CD4-positive, alpha-beta T cell treated with Interleukin-15 for 1 hour (primary cell): ENCODE data around the gene RAD51B.
"Not testable (repeated sequence)": the region's sequence is repeated elsewhere in the genome, so short reads cannot be mapped to it uniquely, and the experiment has no call there.

Experiments used
- DNase-seq: peaks from one replicate; pipeline ENCODE4 v3.0.0-alpha.2; 2020

Gene RAD51B

GRCh38 chr14:68685419-68686204, 866.0 kb downstream of the RAD51B start:
- peak; percentile 91 for DNase-seq

- no peak for DNase-seq
Observed at GRCh38 chr14:68686205-68686465, 866.6 kb downstream of the RAD51B start.

- DNase-seq: no peak
Observed at GRCh38 chr14:68686724-68687123, 867.1 kb downstream of the RAD51B start.

GRCh38 chr14:68687746-68688145, 868.2 kb downstream of the RAD51B start:
- no peak for DNase-seq

- no peak for DNase-seq
Observed at GRCh38 chr14:68688872-68689371, 869.3 kb downstream of the RAD51B start.

GRCh38 chr14:68689511-68689910, 869.9 kb downstream of the RAD51B start:
- no peak for DNase-seq

GRCh38 chr14:68690089-68690958, 870.7 kb downstream of the RAD51B start:
- no peak for DNase-seq

- no peak for DNase-seq
Observed at GRCh38 chr14:68691031-68691791, 871.6 kb downstream of the RAD51B start.

GRCh38 chr14:68691792-68692118, 872.2 kb downstream of the RAD51B start:
- no peak for DNase-seq

- DNase-seq: no peak
Observed at GRCh38 chr14:68692216-68692615, 872.6 kb downstream of the RAD51B start.

GRCh38 chr14:68692916-68693771, 873.6 kb downstream of the RAD51B start:
- no peak for DNase-seq

- DNase-seq: no peak
Observed at GRCh38 chr14:68693926-68694325, 874.3 kb downstream of the RAD51B start.

- no peak for DNase-seq
Observed at GRCh38 chr14:68694516-68695235, 875.1 kb downstream of the RAD51B start.

- DNase-seq: peak; percentile 67
Observed at GRCh38 chr14:68695326-68695768, 875.8 kb downstream of the RAD51B start.

GRCh38 chr14:68695856-68696255, 876.3 kb downstream of the RAD51B start:
- DNase-seq: no peak

- no peak for DNase-seq
Observed at GRCh38 chr14:68696266-68696665, 876.7 kb downstream of the RAD51B start.

GRCh38 chr14:68696721-68697495, 877.3 kb downstream of the RAD51B start:
- no peak for DNase-seq

- DNase-seq: not testable (repeated sequence)
Observed at GRCh38 chr14:68698773-68699172, 879.2 kb downstream of the RAD51B start.

GRCh38 chr14:68701001-68701741, 881.6 kb downstream of the RAD51B start:
- no peak for DNase-seq

GRCh38 chr14:68702135-68702534, 882.6 kb downstream of the RAD51B start:
- no peak for DNase-seq
